ENCODE data around the gene ZSCAN22.

- TF ChIP-seq CTCF (IDR thresholded peaks at IDR 0.05), result no peak
- no peak for TF ChIP-seq POLR2A (IDR thresholded peaks at IDR 0.05)
These were observed 45.7 kb downstream of the ZSCAN22 start for GRCh38 chr19:58372311-58373133.

Data from vagina (tissue), 2 donors.